ENCODE data around the gene KNSTRN.
A peak's percentile ranks its signal among the peaks of the same experiment; 100 is the strongest.

The KNSTRN gene

GRCh38 chr15:40382580-40383456 lies at the start of gene KNSTRN:
Gene KNSTRN, plus strand, starts transcription at chr15:40382721. Its CDS starts 115 bp downstream, at chr15:40382836.
- H3K27ac ChIP-seq = peak within 1 kb of the TSS; percentile 90
- no peak for TF ChIP-seq CTCF (conservative IDR thresholded peaks at IDR 0.05)
- TF ChIP-seq ZFX (IDR thresholded peaks at IDR 0.05) = peak; percentile 96

- H3K27ac ChIP-seq = no peak overlapping the region
- TF ChIP-seq CTCF (conservative IDR thresholded peaks at IDR 0.05) (no peak), ZFX (IDR thresholded peaks at IDR 0.05) (no peak)
Observed at GRCh38 chr15:40333922-40334492, 48.5 kb upstream of the KNSTRN start.

- H3K27ac ChIP-seq = peak overlapping the region; percentile 37; the same call in 1 of the 2 replicates
- TF ChIP-seq ZFX (IDR thresholded peaks at IDR 0.05) = no peak
- no peak for TF ChIP-seq CTCF (conservative IDR thresholded peaks at IDR 0.05)
Observed at GRCh38 chr15:40334541-40334940, 48.0 kb upstream of the KNSTRN start.

- peak overlapping the region; percentile 37; the same call in 1 of the 2 replicates for H3K27ac ChIP-seq
Observed at GRCh38 chr15:40334941-40335795, 47.4 kb upstream of the KNSTRN start.

GRCh38 chr15:40335938-40336743 lies 46.4 kb upstream of the KNSTRN start:
- H3K27ac ChIP-seq = no peak overlapping the region
- TF ChIP-seq CTCF (conservative IDR thresholded peaks at IDR 0.05) (no peak), ZFX (IDR thresholded peaks at IDR 0.05) (no peak)

More at GRCh38 chr15:40334941-40335795, 47.4 kb upstream of the KNSTRN start:
- TF ChIP-seq CTCF (conservative IDR thresholded peaks at IDR 0.05) (no peak), ZFX (IDR thresholded peaks at IDR 0.05) (no peak; the same call in 1 of the 2 replicates)

- TF ChIP-seq ZFX (IDR thresholded peaks at IDR 0.05) = no peak
- no peak for TF ChIP-seq CTCF (conservative IDR thresholded peaks at IDR 0.05)
- H3K27ac ChIP-seq = no peak overlapping the region
Observed at GRCh38 chr15:40336744-40337122, 45.8 kb upstream of the KNSTRN start.
